ENCODE data around the gene PLEKHA6.

PLEKHA6 gene

DNA sequence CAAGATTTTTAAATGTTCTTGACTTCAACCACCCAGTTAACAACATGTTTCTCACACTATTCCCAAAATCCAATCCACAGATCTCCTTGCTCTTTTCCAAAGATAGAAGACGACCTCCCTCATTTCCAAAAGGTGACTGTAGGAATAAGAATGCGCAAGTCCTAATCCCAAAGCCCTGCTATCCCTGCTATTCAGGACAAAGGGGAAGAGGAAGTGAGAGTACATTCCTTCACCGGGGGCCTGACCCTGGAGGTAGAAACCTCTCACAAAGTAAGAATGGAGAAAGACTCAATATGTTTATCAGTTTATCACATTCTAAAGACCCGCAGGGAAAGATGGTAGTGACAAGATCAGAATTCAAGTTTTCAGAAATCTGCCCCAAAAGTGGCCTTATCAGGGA is 55.7 kb downstream of the PLEKHA6 start:
- Histone ChIP-seq H3K27me3 (ENCODE audit: insufficient read depth, poor library complexity, severe bottlenecking) (no peaks in the 10 kb centered on the region), H3K27ac (replicated peaks) (no peak overlapping the region), H3K4me3 (replicated peaks; ENCODE audit: insufficient read depth, low read length) (no peak overlapping the region)
- TF ChIP-seq GABPA (IDR thresholded peaks at IDR 0.05; ENCODE audit: low read depth), result no peak
- TF ChIP-seq SPI1 (IDR thresholded peaks at IDR 0.05; ENCODE audit: borderline replicate concordance, low read depth), result peak; percentile 63; the same call in 1 of the 2 replicates
- no peak for DNase-seq (ENCODE audit: low read depth in 1 of 2, low spot score in 1 of 2)

- no peak for DNase-seq (ENCODE audit: low read depth in 1 of 2, low spot score in 1 of 2)
- TF ChIP-seq GABPA (IDR thresholded peaks at IDR 0.05; ENCODE audit: low read depth), result no peak
- TF ChIP-seq, protein P1, sequence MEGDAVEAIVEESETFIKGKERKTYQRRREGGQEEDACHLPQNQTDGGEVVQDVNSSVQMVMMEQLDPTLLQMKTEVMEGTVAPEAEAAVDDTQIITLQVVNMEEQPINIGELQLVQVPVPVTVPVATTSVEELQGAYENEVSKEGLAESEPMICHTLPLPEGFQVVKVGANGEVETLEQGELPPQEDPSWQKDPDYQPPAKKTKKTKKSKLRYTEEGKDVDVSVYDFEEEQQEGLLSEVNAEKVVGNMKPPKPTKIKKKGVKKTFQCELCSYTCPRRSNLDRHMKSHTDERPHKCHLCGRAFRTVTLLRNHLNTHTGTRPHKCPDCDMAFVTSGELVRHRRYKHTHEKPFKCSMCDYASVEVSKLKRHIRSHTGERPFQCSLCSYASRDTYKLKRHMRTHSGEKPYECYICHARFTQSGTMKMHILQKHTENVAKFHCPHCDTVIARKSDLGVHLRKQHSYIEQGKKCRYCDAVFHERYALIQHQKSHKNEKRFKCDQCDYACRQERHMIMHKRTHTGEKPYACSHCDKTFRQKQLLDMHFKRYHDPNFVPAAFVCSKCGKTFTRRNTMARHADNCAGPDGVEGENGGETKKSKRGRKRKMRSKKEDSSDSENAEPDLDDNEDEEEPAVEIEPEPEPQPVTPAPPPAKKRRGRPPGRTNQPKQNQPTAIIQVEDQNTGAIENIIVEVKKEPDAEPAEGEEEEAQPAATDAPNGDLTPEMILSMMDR (IDR thresholded peaks at IDR 0.05; ENCODE audit: insufficient read depth, low read length), result no peak
- TF ChIP-seq SPI1 (IDR thresholded peaks at IDR 0.05; ENCODE audit: borderline replicate concordance, low read depth), result no peak
- TF ChIP-seq, protein P2, sequence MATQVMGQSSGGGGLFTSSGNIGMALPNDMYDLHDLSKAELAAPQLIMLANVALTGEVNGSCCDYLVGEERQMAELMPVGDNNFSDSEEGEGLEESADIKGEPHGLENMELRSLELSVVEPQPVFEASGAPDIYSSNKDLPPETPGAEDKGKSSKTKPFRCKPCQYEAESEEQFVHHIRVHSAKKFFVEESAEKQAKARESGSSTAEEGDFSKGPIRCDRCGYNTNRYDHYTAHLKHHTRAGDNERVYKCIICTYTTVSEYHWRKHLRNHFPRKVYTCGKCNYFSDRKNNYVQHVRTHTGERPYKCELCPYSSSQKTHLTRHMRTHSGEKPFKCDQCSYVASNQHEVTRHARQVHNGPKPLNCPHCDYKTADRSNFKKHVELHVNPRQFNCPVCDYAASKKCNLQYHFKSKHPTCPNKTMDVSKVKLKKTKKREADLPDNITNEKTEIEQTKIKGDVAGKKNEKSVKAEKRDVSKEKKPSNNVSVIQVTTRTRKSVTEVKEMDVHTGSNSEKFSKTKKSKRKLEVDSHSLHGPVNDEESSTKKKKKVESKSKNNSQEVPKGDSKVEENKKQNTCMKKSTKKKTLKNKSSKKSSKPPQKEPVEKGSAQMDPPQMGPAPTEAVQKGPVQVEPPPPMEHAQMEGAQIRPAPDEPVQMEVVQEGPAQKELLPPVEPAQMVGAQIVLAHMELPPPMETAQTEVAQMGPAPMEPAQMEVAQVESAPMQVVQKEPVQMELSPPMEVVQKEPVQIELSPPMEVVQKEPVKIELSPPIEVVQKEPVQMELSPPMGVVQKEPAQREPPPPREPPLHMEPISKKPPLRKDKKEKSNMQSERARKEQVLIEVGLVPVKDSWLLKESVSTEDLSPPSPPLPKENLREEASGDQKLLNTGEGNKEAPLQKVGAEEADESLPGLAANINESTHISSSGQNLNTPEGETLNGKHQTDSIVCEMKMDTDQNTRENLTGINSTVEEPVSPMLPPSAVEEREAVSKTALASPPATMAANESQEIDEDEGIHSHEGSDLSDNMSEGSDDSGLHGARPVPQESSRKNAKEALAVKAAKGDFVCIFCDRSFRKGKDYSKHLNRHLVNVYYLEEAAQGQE (IDR thresholded peaks at IDR 0.05; ENCODE audit: insufficient replicate concordance, low read depth), result no peak
- TF ChIP-seq POLR2AphosphoS5 (IDR thresholded peaks at IDR 0.05; ENCODE audit: low read depth), result no peak
- Histone ChIP-seq H3K27ac (replicated peaks) (no peak overlapping the region), H3K27me3 (ENCODE audit: insufficient read depth, poor library complexity, severe bottlenecking) (no peaks in the 10 kb centered on the region), H3K4me3 (replicated peaks; ENCODE audit: insufficient read depth, low read length) (no peak overlapping the region)
Observed at GRCh38 chr1:204302769-204303168, 57.0 kb downstream of the PLEKHA6 start.

DNA sequence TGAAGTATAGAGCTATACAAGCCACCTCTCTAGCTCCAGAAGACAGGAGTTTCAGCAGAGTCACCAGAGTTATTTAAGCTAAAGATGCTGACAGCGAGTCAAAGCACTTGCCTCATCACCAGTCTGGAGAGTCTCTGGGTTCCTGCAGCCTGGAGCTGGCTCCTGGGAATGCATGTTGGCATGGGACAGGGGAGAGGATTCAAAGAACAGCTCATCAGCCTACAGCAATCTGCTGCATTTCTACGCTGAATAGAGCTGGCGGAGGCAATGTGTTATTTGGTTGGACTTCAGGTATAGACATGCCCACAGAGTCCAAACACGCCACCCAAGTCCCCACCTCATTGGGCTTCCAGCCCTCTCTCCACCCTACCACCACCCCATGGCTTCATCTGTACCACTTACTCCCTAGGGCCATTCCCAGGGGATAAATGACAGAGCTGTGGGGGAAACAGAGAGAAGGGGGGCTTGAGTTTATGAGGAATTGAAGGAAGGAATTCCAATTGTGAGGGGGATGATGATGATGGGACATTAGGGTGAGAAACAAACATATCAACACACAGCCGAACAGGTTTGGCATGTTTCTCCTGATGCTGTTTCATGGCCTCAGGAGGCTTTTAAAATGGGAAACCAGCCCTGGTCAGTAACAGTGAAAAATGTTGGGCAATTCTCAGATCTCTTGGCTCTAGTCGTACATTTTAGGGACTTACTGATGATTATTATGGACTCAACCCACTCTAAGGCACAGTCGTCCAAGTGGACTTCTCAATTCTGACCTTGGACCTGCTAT is 58.4 kb downstream of the PLEKHA6 start:
- TF ChIP-seq, protein P1 (IDR thresholded peaks at IDR 0.05; ENCODE audit: insufficient read depth, low read length), result no peak
- TF ChIP-seq GABPA (IDR thresholded peaks at IDR 0.05; ENCODE audit: low read depth) (no peak), SPI1 (IDR thresholded peaks at IDR 0.05; ENCODE audit: borderline replicate concordance, low read depth) (no peak), POLR2AphosphoS5 (IDR thresholded peaks at IDR 0.05; ENCODE audit: low read depth) (no peak)
- TF ChIP-seq, protein P2 (IDR thresholded peaks at IDR 0.05; ENCODE audit: insufficient replicate concordance, low read depth), result no peak
- H3K27me3 ChIP-seq (ENCODE audit: insufficient read depth, poor library complexity, severe bottlenecking), result no peaks in the 10 kb centered on the region
- no peak overlapping the region for H3K4me3 ChIP-seq (replicated peaks; ENCODE audit: insufficient read depth, low read length)
- DNase-seq (ENCODE audit: low read depth in 1 of 2, low spot score in 1 of 2), result no peak
- no peak overlapping the region for H3K27ac ChIP-seq (replicated peaks)

DNA sequence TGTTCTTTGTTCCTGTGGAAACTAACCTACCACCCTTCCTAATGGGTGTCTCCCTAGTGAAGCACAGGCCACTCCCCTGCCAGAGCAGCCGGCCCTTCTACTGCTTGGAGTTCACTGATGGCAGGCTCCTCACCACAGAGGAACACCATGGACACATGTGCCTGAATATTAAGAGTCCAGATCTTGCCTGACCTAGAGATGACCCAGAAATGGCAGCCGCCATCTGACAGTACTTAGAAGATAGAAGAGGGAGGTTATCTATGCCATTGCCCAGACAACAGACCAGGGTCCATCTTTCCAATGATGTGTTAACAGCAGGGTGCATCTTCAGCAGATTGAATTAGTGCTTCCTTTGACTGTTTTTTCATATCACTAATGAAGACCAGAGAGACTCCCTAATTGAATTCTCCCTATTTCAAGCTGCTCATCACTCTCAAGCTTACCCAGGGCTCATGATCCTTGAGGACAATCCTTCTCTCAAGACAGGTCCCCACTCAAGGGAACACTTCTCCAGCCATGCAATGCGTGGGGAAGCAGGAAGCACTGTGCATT is 59.8 kb downstream of the PLEKHA6 start:
- Histone ChIP-seq H3K27ac (replicated peaks) (no peak overlapping the region), H3K27me3 (ENCODE audit: insufficient read depth, poor library complexity, severe bottlenecking) (no peaks in the 10 kb centered on the region), H3K4me3 (replicated peaks; ENCODE audit: insufficient read depth, low read length) (no peak overlapping the region)
- TF ChIP-seq GABPA (IDR thresholded peaks at IDR 0.05; ENCODE audit: low read depth) (no peak), POLR2AphosphoS5 (IDR thresholded peaks at IDR 0.05; ENCODE audit: low read depth) (no peak), SPI1 (IDR thresholded peaks at IDR 0.05; ENCODE audit: borderline replicate concordance, low read depth) (no peak)
- TF ChIP-seq, protein P2 (IDR thresholded peaks at IDR 0.05; ENCODE audit: insufficient replicate concordance, low read depth), result no peak
- TF ChIP-seq, protein P1 (IDR thresholded peaks at IDR 0.05; ENCODE audit: insufficient read depth, low read length), result no peak
- DNase-seq (ENCODE audit: low read depth in 1 of 2, low spot score in 1 of 2), result no peak
